Activated CD8-positive, alpha-beta memory T cell treated with anti-CD3 and anti-CD28 coated beads for 36 hours (primary cell): ENCODE data around the gene NREP. TPM values are rescaled to one million over a fixed set of nuclear protein-coding genes. Genes with fewer than 3 reads are reported as not detected.

Source experiments
- CTCF ChIA-PET: fragments of 350-600 bp; sonication (Branson Sonifier 250); formaldehyde crosslinking; loops from one replicate; lab custom pipeline; 2021; ENCODE audit warnings: antibody characterized with exemption; lab: Charles Lee
- POLR2A ChIA-PET: fragments of 350-600 bp; sonication (Branson Sonifier 250); formaldehyde crosslinking; loops from one replicate; lab custom pipeline; 2021; ENCODE audit warnings: antibody characterized with exemption; lab: Charles Lee
- total RNA-seq, 2 experiments: library from RNA; stranded (reverse); gene quantifications; one replicate each; pipeline ENCODE4 v1.2.3, GENCODE V29; 2021

The NREP gene
- total RNA-seq, 2 experiments from 2014 or later = 7.0 to 7.7 TPM

GRCh38 chr5:111706345-111706744 lies 50.6 kb downstream of the NREP start:
- CTCF ChIA-PET = no interaction called here

GRCh38 chr5:111704452-111705085 lies 52.4 kb downstream of the NREP start:
- ChIA-PET CTCF (no interaction called here), POLR2A (no interaction called here)

More at GRCh38 chr5:111706345-111706744, 50.6 kb downstream of the NREP start:
- POLR2A ChIA-PET = no interaction called here

GRCh38 chr5:111703662-111704061 lies 53.3 kb downstream of the NREP start:
- CTCF ChIA-PET = interaction anchor here (0.6 kb wide), 1 partner anchor 1809 kb away, joined by 3 read pairs; no protein-coding TSS in a partner anchor

GRCh38 chr5:111699976-111700375 lies 57.0 kb downstream of the NREP start:
- POLR2A ChIA-PET = no interaction called here
- CTCF ChIA-PET = interaction anchor here (1.4 kb wide), 1 partner anchor 158 kb away, joined by 3 read pairs; no protein-coding TSS in a partner anchor

More at GRCh38 chr5:111703662-111704061, 53.3 kb downstream of the NREP start:
- POLR2A ChIA-PET = no interaction called here

GRCh38 chr5:111699324-111699723 lies 57.7 kb downstream of the NREP start:
- ChIA-PET POLR2A (no interaction called here), CTCF (interaction anchor here (1.4 kb wide), 1 partner anchor 159 kb away, joined by 3 read pairs; no protein-coding TSS in a partner anchor)

- POLR2A ChIA-PET = no interaction called here
Observed at GRCh38 chr5:111697881-111698757, 58.9 kb downstream of the NREP start.

GRCh38 chr5:111697215-111697614 lies 59.8 kb downstream of the NREP start:
- CTCF ChIA-PET = no interaction called here
- POLR2A ChIA-PET = no interaction called here

More at GRCh38 chr5:111697881-111698757, 58.9 kb downstream of the NREP start:
- CTCF ChIA-PET = interaction anchor here (1.4 kb wide), 1 partner anchor 160 kb away, joined by 3 read pairs; no protein-coding TSS in a partner anchor

GRCh38 chr5:111695991-111696390 lies 61.0 kb downstream of the NREP start:
- POLR2A ChIA-PET = no interaction called here
- CTCF ChIA-PET = no interaction called here

- POLR2A ChIA-PET = no interaction called here
- CTCF ChIA-PET = no interaction called here
Observed at GRCh38 chr5:111694133-111694532, 62.9 kb downstream of the NREP start.

GRCh38 chr5:111691914-111692313 lies 65.1 kb downstream of the NREP start:
- ChIA-PET POLR2A (no interaction called here), CTCF (no interaction called here)

GRCh38 chr5:111691508-111691907 lies 65.5 kb downstream of the NREP start:
- ChIA-PET CTCF (no interaction called here), POLR2A (no interaction called here)

- POLR2A ChIA-PET = no interaction called here
- CTCF ChIA-PET = no interaction called here
Observed at GRCh38 chr5:111689357-111689935, 67.5 kb downstream of the NREP start.

- ChIA-PET POLR2A (no interaction called here), CTCF (no interaction called here)
Observed at GRCh38 chr5:111685969-111686368, 71.0 kb downstream of the NREP start.

- CTCF ChIA-PET = interaction anchor here (1.0 kb wide), 1 partner anchor 89 kb away, joined by 3 read pairs; no protein-coding TSS in a partner anchor
- POLR2A ChIA-PET = no interaction called here
Observed at GRCh38 chr5:111682641-111683040, 74.4 kb downstream of the NREP start.

- ChIA-PET POLR2A (no interaction called here), CTCF (interaction anchor here (1.0 kb wide), 1 partner anchor 90 kb away, joined by 3 read pairs; no protein-coding TSS in a partner anchor)
Observed at GRCh38 chr5:111682121-111682520, 74.9 kb downstream of the NREP start.

- ChIA-PET CTCF (interaction anchor here (1.0 kb wide), 1 partner anchor 90 kb away, joined by 3 read pairs; no protein-coding TSS in a partner anchor), POLR2A (no interaction called here)
Observed at GRCh38 chr5:111681414-111682120, 75.4 kb downstream of the NREP start.

- POLR2A ChIA-PET = no interaction called here
- CTCF ChIA-PET = no interaction called here
Observed at GRCh38 chr5:111680737-111681413, 76.1 kb downstream of the NREP start.

- CTCF ChIA-PET = no interaction called here
- POLR2A ChIA-PET = no interaction called here
Observed at GRCh38 chr5:111679611-111680010, 77.4 kb downstream of the NREP start.
